GM12878 (cell line): ENCODE data around the gene AVL9. TPM values are rescaled to one million over a fixed set of nuclear protein-coding genes. Genes with fewer than 3 reads are reported as not detected.

Experiments used
- ATAC-seq: fragments of 200-7000 bp; cut with Tn5 transposase; 3 replicates; pipeline ENCODE4 v1.9.1; 2020; ENCODE audit warnings: mild to moderate bottlenecking, moderate library complexity
- BruUV-seq: library from RNA; stranded (reverse); fragments of 400-500 nt; replicated peaks from 2 replicates; lab custom pipeline; 2021; lab: Mats Ljungman, UMichigan
- CTCF ChIA-PET: fragments of 300-600 bp; sonication (Branson Sonifier 250); formaldehyde crosslinking; extraction: SDS; loops from one replicate; lab custom pipeline; 2021; ENCODE audit warnings: inconsistent platforms; lab: Yijun Ruan, JAX
- POLR2A ChIA-PET: fragments of 350-600 bp; formaldehyde crosslinking; extraction: SDS; loops from one replicate; lab custom pipeline; 2021; ENCODE audit warnings: inconsistent platforms; lab: Charles Lee
- RAD21 ChIA-PET: fragments of 300-600 bp; sonication (Branson Sonifier 250); formaldehyde crosslinking; loops from one replicate; lab custom pipeline; 2023; ENCODE audit warnings: antibody characterized with exemption; ENCODE audit not compliant: unreplicated experiment; lab: Charles Lee
- SMC1A ChIA-PET: fragments of 300-600 bp; sonication (Branson Sonifier 250); formaldehyde crosslinking; loops from one replicate; lab custom pipeline; 2023; ENCODE audit not compliant: unreplicated experiment, uncharacterized antibody; lab: Charles Lee
- DNase-seq: peaks from one replicate; pipeline ENCODE4 v3.0.0-alpha.2; 2011; ENCODE audit warnings: low read depth, low spot score
- FAIRE-seq: peaks from 3 replicates; lab custom pipeline; 2011; peaks lifted over from hg19 to GRCh38; lab: Jason Lieb, UNC
- H2AFZ ChIP-seq: 2 replicates; pipeline ENCODE4 v1.6.0; 2011; ENCODE audit warnings: low read depth, low read length, control low read depth; ENCODE audit not compliant: control insufficient read depth
- H3K27ac ChIP-seq: 2 replicates; pipeline ENCODE4 v1.5.1; 2011; ENCODE audit warnings: control low read depth; ENCODE audit not compliant: control insufficient read depth, insufficient read depth
- H3K27me3 ChIP-seq, 2 experiments: replicated peaks in 1 of 2; 2 replicates each; pipeline versions ENCODE4 v1.6.0 to v1.6.1; 2011; ENCODE audit warnings: low read length in 1 of 2; ENCODE audit not compliant: control insufficient read depth in 2 of 2, insufficient read depth in 2 of 2
- H3K36me3 ChIP-seq, 2 experiments: 2 replicates each; pipeline ENCODE4 v1.5.1; 2011; ENCODE audit warnings: low read length in 1 of 2; ENCODE audit not compliant: control insufficient read depth in 2 of 2, insufficient read depth in 2 of 2
- H3K4me1 ChIP-seq: 2 replicates; pipeline ENCODE4 v1.6.1; 2011; ENCODE audit warnings: mild to moderate bottlenecking, low read length, moderate library complexity, mixed read lengths; ENCODE audit not compliant: control insufficient read depth, insufficient read depth
- H3K4me2 ChIP-seq: 2 replicates; pipeline ENCODE4 v1.6.0; 2011; ENCODE audit warnings: control low read depth; ENCODE audit not compliant: control insufficient read depth, insufficient read depth
- H3K4me3 ChIP-seq: fragments of 200-600 bp; sonication (generic); 2 replicates; pipeline ENCODE4 v1.5.1; 2016
- H3K79me2 ChIP-seq: 2 replicates; pipeline ENCODE4 v1.6.0; 2011; ENCODE audit warnings: low read length; ENCODE audit not compliant: control insufficient read depth, insufficient read depth
- H3K9ac ChIP-seq: 2 replicates; pipeline ENCODE4 v1.8.0; 2011; ENCODE audit warnings: low read length, control low read depth, mixed read lengths; ENCODE audit not compliant: control insufficient read depth, insufficient read depth
- H3K9me3 ChIP-seq: replicated peaks from 3 replicates; pipeline ENCODE4 v1.5.1; 2011; ENCODE audit warnings: mild to moderate bottlenecking, low read length; ENCODE audit not compliant: control insufficient read depth, insufficient read depth
- H4K20me1 ChIP-seq: 2 replicates; pipeline ENCODE4 v1.6.0; 2011; ENCODE audit not compliant: control insufficient read depth, insufficient read depth
- CREM ChIP-seq: IDR thresholded peaks from 2 replicates; pipeline ENCODE4 v1.6.1; 2014; ENCODE audit warnings: antibody characterized with exemption, low read depth
- DPF2 ChIP-seq: fragments of 450-650 bp; IDR thresholded peaks from 2 replicates; pipeline ENCODE4 v1.6.1; 2017; ENCODE audit warnings: mild to moderate bottlenecking
- E2F4 ChIP-seq: IDR thresholded peaks from 2 replicates; pipeline ENCODE4 v1.6.1; 2012; ENCODE audit warnings: low read depth, low read length, improper control_type of control experiment
- E2F8 ChIP-seq: fragments of 450-650 bp; IDR thresholded peaks from 2 replicates; pipeline ENCODE4 v1.6.1; 2018; ENCODE audit warnings: mild to moderate bottlenecking, low read depth, moderate library complexity; ENCODE audit not compliant: partially characterized antibody
- ESRRA ChIP-seq: IDR thresholded peaks from 2 replicates; pipeline ENCODE4 v1.6.1; 2012; ENCODE audit warnings: mild to moderate bottlenecking, low read length, improper control_type of control experiment
- FOXK2 ChIP-seq: fragments of 450-650 bp; IDR thresholded peaks from 2 replicates; pipeline ENCODE4 v1.6.1; 2017; ENCODE audit warnings: mild to moderate bottlenecking, moderate library complexity
- HDAC2 ChIP-seq: fragments of 200-600 bp; sonication (generic); IDR thresholded peaks from 2 replicates; pipeline ENCODE4 v1.6.1; 2017
- HSF1 ChIP-seq: fragments of 150-350 bp; IDR thresholded peaks from 2 replicates; pipeline ENCODE4 v1.6.1; 2014; ENCODE audit warnings: mild to moderate bottlenecking, low read depth, low read length
- IRF3 ChIP-seq: fragments of 450-650 bp; IDR thresholded peaks from 2 replicates; pipeline ENCODE4 v1.6.1; 2014; ENCODE audit warnings: mild to moderate bottlenecking
- NRF1 ChIP-seq: conservative IDR thresholded peaks from 2 replicates; pipeline ENCODE4 v1.6.1; 2011; ENCODE audit warnings: mild to moderate bottlenecking, low read depth, low read length, improper control_type of control experiment
- RCOR1 ChIP-seq: conservative IDR thresholded peaks from 2 replicates; pipeline ENCODE4 v1.6.1; 2012; ENCODE audit warnings: low read depth, low read length, improper control_type of control experiment
- RFX5 ChIP-seq: IDR thresholded peaks from 2 replicates; pipeline ENCODE4 v1.6.1; 2011; ENCODE audit warnings: low read depth, low read length, improper control_type of control experiment
- TARDBP ChIP-seq: IDR thresholded peaks from 2 replicates; pipeline ENCODE4 v1.6.1; 2016; ENCODE audit warnings: borderline replicate concordance
- TCF12 ChIP-seq: IDR thresholded peaks from 2 replicates; pipeline ENCODE4 v1.6.1; 2011; ENCODE audit warnings: low read depth, mild to moderate bottlenecking, low read length
- TCF7 ChIP-seq: IDR thresholded peaks from 2 replicates; pipeline ENCODE4 v1.6.1; 2014; ENCODE audit warnings: antibody characterized with exemption, borderline replicate concordance
- WGBS: methylation state at CpG from one replicate; pipeline ENCODE4 v1.1.6; 2016; ENCODE audit warnings: low lambda C conversion rate; ENCODE audit not compliant: insufficient replicate concordance, insufficient coverage; ENCODE audit errors: missing lambda C conversion rate; 5-methylcytosine and 5-hydroxymethylcytosine counted together
- in situ Hi-C: fragments of 300-500 bp; cut with MboI; formaldehyde crosslinking; loops from 9 replicates; pipeline ENCODE4 v1.14.3; 2018; ENCODE audit warnings: mixed read lengths
- intact Hi-C: fragments of 100-400 bp; cut with micrococcal nuclease; formaldehyde crosslinking; loops from one replicate; pipeline ENCODE4 v1.14.2; 2022; ENCODE audit not compliant: unreplicated experiment
- polyA plus RNA-seq, 11 experiments: library from polyadenylated mRNA; depleted of rRNA in 4 of 11; unstranded in 6 of 11; stranded (reverse) in 5 of 11; fragments of >200 nt; fragmentation: Nextera tagmentation in 4 of 11; fragmentation: Illumina TruSeq in 1 of 11; extraction: Ambion mirVana in 4 of 11; extraction: Trizol in 1 of 11; gene quantifications; 1 replicate in 1 of 11; 2 replicates in 10 of 11; pipeline versions ENCODE4 v1.2.1 to v1.2.3, GENCODE V29; 2011 to 2016; ENCODE audit warnings: inconsistent platforms in 2 of 11, missing spikeins in 2 of 11, low read depth in 1 of 11
- total RNA-seq, 4 experiments: library from RNA; depleted of rRNA in 3 of 4; stranded (reverse); fragments of >200 nt in 3 of 4; fragmentation: Illumina TruSeq in 1 of 4; extraction: Trizol in 1 of 4; gene quantifications; 2 replicates each; pipeline versions ENCODE4 v1.2.1 to v1.2.3, GENCODE V29; 2013 to 2021

AVL9 gene
- total and polyA plus RNA-seq, 10 of the 15 experiments (the other 5 are each of a cell fraction or from before 2014, with no cell fraction given) = 4.5 to 41.6 (median 20.1) TPM

GRCh38 chr7:32535162-32535702, 39.9 kb downstream of the AVL9 start (continued):
- no peak for TF ChIP-seq IRF3
- TF ChIP-seq HDAC2 = no peak
- TF ChIP-seq E2F8 = no peak
- TF ChIP-seq TARDBP = no peak
- TF ChIP-seq HSF1 = no peak
- no peak for TF ChIP-seq TCF12
- no peak for TF ChIP-seq RCOR1

- Histone ChIP-seq H3K4me1 (no peaks in the 10 kb centered on the region), H3K4me3 (no peak overlapping the region), H3K9ac (no peak overlapping the region), H3K4me2 (no peak overlapping the region), H3K79me2 (no peaks in the 10 kb centered on the region; the same call in none of the 2 replicates), H4K20me1 (no peaks in the 10 kb centered on the region), H3K27ac (no peak overlapping the region), H3K9me3 (no peaks in the 10 kb centered on the region; the same call in 2 of the 3 replicates), H3K36me3 (no peaks in the 10 kb centered on the region; a peak in 1 of 4 replicates), H2AFZ (no peak overlapping the region), H3K27me3 (no peaks in the 10 kb centered on the region)
- ChIA-PET CTCF (interaction anchor here (0.9 kb wide), 1 partner anchor 44 kb away, joined by 4 read pairs; no protein-coding TSS in a partner anchor), SMC1A (interaction anchor here (2.1 kb wide), 1 partner anchor 10 kb away, joined by 9 read pairs; no protein-coding TSS in a partner anchor), POLR2A (no interaction called here), RAD21 (no interaction called here)
- BruUV-seq = no TSS peak
- 100% methylated on average over 2 of the region's 2 CpGs for WGBS
- in situ Hi-C loops = no loop called here
- DNase-seq (no peak), ATAC-seq (no peak), FAIRE-seq (no peak)
- TF ChIP-seq RFX5 (no peak), FOXK2 (no peak), ESRRA (no peak), E2F4 (no peak), DPF2 (no peak), CREM (no peak), NRF1 (no peak), TCF7 (no peak), TARDBP (no peak)
- intact Hi-C loops = no loop called here
These were observed 40.7 kb downstream of the AVL9 start for GRCh38 chr7:32536016-32536415.
